HFFc6 (cell line): ENCODE results near the gene FAF1. TPM values are rescaled to one million over a fixed set of nuclear protein-coding genes. Genes with fewer than 3 reads are reported as not detected.
"Not testable (repeated sequence)": the region's sequence is repeated elsewhere in the genome, so short reads cannot be mapped to it uniquely, and the experiment has no call there.

ENCODE experiments used
- DNase-seq: peaks from one replicate; pipeline ENCODE4 v3.0.0-alpha.2; 2018
- H3K27ac Mint-ChIP-seq: 2 replicates; pipeline ENCODE4 v1.8.0; 2020; ENCODE audit warnings: mild to moderate bottlenecking, mixed read lengths
- H3K27me3 Mint-ChIP-seq: 2 replicates; pipeline ENCODE4 v1.8.0; 2021; ENCODE audit warnings: mild to moderate bottlenecking, moderate library complexity, mixed read lengths; ENCODE audit not compliant: insufficient read depth
- H3K36me3 Mint-ChIP-seq: 2 replicates; pipeline ENCODE4 v1.8.0; 2021; ENCODE audit warnings: low read depth, mixed read lengths
- H3K4me1 Mint-ChIP-seq: 2 replicates; pipeline ENCODE4 v1.8.0; 2020; ENCODE audit warnings: low read depth, mixed read lengths
- H3K4me3 Mint-ChIP-seq: 2 replicates; pipeline ENCODE4 v1.8.0; 2020; ENCODE audit warnings: mild to moderate bottlenecking, moderate library complexity, mixed read lengths
- H3K9me3 Mint-ChIP-seq: 2 replicates; pipeline ENCODE4 v1.8.0; 2020; ENCODE audit warnings: mild to moderate bottlenecking, mixed read lengths
- total RNA-seq, 6 experiments: library from RNA; stranded (reverse); fragmentation: NEBNext Ultra II Directional; extraction: Animal tissue kit (Norgen Biotek cat#: 25700); gene quantifications; 2 replicates in 1 of 6; 3 replicates in 5 of 6; pipeline ENCODE4 v1.2.3, GENCODE V29; 2021
- TF ChIP-seq, protein P1 (sequence below): fragments of 200-600 bp; sonication (generic); IDR thresholded peaks from 2 replicates; pipeline ENCODE4 v1.5.0; 2021; ENCODE audit warnings: antibody characterized with exemption, mild to moderate bottlenecking

Gene FAF1
- total RNA-seq, 6 experiments from 2014 or later: 60.1 to 79.1 (median 67.8) TPM

GRCh38 chr1:50747394-50747793 is 212.7 kb downstream of the FAF1 start:
- Mint-ChIP-seq H3K4me3 (no peak overlapping the region), H3K27me3 (no peaks in the 10 kb centered on the region; the same call in 1 of the 2 replicates), H3K36me3 (no peaks in the 10 kb centered on the region; the same call in 1 of the 2 replicates), H3K4me1 (peaks cover 8% of the 10 kb centered on the region; the same call in 1 of the 2 replicates), H3K9me3 (no peaks in the 10 kb centered on the region), H3K27ac (no peak overlapping the region)
- TF ChIP-seq, protein P1, sequence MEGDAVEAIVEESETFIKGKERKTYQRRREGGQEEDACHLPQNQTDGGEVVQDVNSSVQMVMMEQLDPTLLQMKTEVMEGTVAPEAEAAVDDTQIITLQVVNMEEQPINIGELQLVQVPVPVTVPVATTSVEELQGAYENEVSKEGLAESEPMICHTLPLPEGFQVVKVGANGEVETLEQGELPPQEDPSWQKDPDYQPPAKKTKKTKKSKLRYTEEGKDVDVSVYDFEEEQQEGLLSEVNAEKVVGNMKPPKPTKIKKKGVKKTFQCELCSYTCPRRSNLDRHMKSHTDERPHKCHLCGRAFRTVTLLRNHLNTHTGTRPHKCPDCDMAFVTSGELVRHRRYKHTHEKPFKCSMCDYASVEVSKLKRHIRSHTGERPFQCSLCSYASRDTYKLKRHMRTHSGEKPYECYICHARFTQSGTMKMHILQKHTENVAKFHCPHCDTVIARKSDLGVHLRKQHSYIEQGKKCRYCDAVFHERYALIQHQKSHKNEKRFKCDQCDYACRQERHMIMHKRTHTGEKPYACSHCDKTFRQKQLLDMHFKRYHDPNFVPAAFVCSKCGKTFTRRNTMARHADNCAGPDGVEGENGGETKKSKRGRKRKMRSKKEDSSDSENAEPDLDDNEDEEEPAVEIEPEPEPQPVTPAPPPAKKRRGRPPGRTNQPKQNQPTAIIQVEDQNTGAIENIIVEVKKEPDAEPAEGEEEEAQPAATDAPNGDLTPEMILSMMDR: no peak
- no peak for DNase-seq

DNA sequence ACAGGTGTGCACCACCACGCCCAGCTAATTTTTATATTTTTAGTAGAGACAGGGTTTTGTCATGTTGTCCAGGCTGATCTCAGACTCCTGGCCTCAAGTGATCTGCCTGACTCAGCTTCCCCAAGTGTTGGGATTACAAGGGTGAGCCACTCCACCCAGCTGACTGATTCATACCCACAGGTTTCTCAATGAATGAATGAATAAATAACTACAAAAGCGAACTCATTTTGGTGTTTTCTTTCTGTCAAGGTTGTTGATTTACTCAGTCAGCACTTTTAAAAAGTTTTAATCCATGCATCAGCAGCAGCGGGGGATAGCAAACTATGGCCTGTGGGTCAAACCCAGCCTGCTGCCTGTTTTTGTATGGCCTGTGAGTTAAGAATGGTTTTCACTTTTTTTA is 217.5 kb downstream of the FAF1 start:
- TF ChIP-seq, protein P1: no peak
- no peak overlapping the region for H3K27ac Mint-ChIP-seq
- no peak for DNase-seq
- no peak overlapping the region for H3K4me3 Mint-ChIP-seq
- H3K9me3 Mint-ChIP-seq: no peaks in the 10 kb centered on the region
- no peaks in the 10 kb centered on the region; the same call in none of the 2 replicates for H3K36me3 Mint-ChIP-seq
- H3K4me1 Mint-ChIP-seq: peaks cover 8% of the 10 kb centered on the region; the same call in 1 of the 2 replicates
- no peaks in the 10 kb centered on the region; the same call in 1 of the 2 replicates for H3K27me3 Mint-ChIP-seq

DNA sequence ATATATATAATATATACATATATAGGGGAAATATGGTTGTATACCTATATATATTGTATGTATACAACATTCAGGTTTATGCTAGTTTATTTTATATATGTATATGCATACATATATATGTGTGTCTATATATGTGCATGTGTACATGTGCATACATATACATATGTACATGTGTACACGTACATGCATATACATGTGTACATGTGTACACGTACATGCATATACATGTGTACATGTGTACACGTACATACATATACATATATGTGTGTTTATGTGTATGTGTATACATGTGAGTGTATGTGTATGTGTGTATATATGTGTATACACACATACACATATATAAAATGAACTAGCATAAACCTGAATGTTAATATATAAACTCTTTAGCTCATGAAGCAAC is 220.9 kb downstream of the FAF1 start:
- Mint-ChIP-seq H3K4me1 (peaks cover 8% of the 10 kb centered on the region; the same call in 1 of the 2 replicates), H3K27ac (no peak overlapping the region), H3K9me3 (no peaks in the 10 kb centered on the region), H3K27me3 (no peaks in the 10 kb centered on the region), H3K36me3 (peaks cover 1% of the 10 kb centered on the region; the same call in 1 of the 2 replicates), H3K4me3 (no peak overlapping the region)
- TF ChIP-seq, protein P1: no peak
- no peak for DNase-seq

DNA sequence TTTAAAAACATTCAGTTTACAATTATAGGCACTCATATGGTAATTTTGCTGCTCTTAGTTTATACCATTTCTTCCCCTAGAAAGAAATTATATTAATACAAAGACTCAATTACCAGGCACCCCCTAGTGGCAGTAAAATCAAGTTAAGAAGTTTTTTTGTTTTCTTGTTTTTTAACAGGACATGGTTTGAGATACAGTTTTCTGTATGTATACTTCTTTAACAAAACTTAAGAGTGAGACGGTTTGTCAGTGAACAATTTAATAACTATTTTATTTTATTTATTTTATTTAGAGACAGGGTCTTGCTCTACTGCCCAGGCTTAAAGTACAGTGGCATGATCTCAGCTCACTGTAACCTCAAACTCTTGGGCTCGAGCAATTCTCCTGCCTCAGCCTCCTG is 224.6 kb downstream of the FAF1 start:
- DNase-seq: peak; percentile 26
- TF ChIP-seq, protein P1: peak; percentile 86
- H3K27me3 Mint-ChIP-seq: no peaks in the 10 kb centered on the region
- 0 out of 2 replicates have a peak, but pooled peaks cover 5% of the 10 kb centered on the region for H3K36me3 Mint-ChIP-seq
- no peak overlapping the region for H3K27ac Mint-ChIP-seq
- no peaks in the 10 kb centered on the region for H3K4me1 Mint-ChIP-seq
- no peaks in the 10 kb centered on the region for H3K9me3 Mint-ChIP-seq
- no peak overlapping the region for H3K4me3 Mint-ChIP-seq

DNA sequence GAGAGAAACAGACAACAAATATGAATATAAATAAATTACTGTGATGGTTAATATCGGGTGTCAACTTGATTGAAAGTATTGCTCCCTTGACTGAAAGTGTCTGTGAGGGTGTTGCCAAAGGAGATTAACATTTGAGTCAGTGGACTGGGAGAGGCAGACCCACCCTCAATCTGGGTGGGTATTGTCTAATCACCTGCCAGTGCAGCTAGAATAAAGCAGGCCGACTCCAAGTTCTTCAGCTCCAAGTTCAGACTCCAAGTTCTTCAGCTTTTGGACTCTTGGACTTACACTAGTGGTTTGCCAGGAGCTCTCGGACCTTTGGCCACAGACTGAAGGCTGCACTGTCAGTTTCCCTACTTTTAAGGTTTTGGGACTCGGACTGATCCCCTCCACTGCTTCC is 232.5 kb downstream of the FAF1 start:
- H3K36me3 Mint-ChIP-seq, H3K9me3 Mint-ChIP-seq, H3K4me1 Mint-ChIP-seq: not testable (repeated sequence)

DNA sequence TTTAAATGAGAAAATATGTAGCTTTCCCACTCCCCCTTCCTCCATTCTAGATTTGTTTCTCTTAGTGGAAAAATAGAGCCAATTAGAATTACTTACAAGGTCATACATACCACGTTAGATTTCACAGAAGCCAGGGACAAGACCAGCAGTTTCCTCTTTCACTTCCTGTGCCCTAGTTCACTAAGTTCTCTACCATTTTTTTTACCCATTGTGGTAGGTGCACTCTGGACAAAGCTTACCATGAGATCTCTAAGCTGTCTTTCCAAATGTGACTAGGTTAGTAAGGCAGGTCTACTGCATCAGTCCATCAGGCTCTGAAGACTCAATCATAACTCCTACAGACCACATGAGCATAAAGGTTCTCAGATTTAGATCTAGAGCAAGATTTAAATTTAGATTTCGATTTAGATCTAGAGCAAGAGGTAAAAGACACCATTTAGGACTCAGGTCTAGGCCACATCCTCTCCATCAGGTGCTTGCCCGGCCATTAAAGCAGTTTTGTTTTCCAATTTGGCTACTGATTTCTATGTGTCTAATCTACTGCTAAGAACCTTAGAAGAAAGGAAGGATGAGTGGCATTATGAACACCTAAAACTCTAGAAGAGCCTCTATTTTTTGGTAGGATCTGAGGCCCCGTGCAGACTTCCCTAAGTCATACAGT is 235.3 kb downstream of the FAF1 start:
- Mint-ChIP-seq H3K4me3 (no peak overlapping the region), H3K27ac (no peak overlapping the region), H3K9me3 (no peaks in the 10 kb centered on the region), H3K27me3 (no peaks in the 10 kb centered on the region; the same call in none of the 2 replicates), H3K36me3 (no peaks in the 10 kb centered on the region), H3K4me1 (no peaks in the 10 kb centered on the region)
- no peak for DNase-seq
- TF ChIP-seq, protein P1: no peak

More for the DNA sequence above, 232.5 kb downstream of the FAF1 start:
- not testable (repeated sequence) for H3K27me3 Mint-ChIP-seq, H3K27ac Mint-ChIP-seq, H3K4me3 Mint-ChIP-seq, DNase-seq
